Stimulated activated CD4-positive, alpha-beta T cell treated with anti-CD3 and anti-CD28 coated beads, TNF-alpha, amount 100 ng/mL, for 1 hour (primary cell): Measurements from ENCODE around the gene C12orf43.

ENCODE experiments used
- DNase-seq, 3 donors: peaks; one replicate each; pipeline ENCODE4 v3.0.0-alpha.2; 2020; ENCODE audit warnings: low read depth in 3 of 3, low spot score in 1 of 3

C12orf43 gene

GRCh38 chr12:120979220-120979861 is 36.9 kb downstream of the C12orf43 start:
- no peak for DNase-seq

- DNase-seq = no peak
These were observed 37.7 kb downstream of the C12orf43 start, which contains the start of gene HNF1A for GRCh38 chr12:120978296-120979219. Gene HNF1A, plus strand, starts transcription at chr12:120978543. Its CDS starts 226 bp downstream, at chr12:120978769.

- DNase-seq = no peak
These were observed 38.6 kb downstream of the C12orf43 start for GRCh38 chr12:120977531-120978295.

- no peak for DNase-seq
These were observed 43.3 kb downstream of the C12orf43 start for GRCh38 chr12:120972870-120973543.

GRCh38 chr12:120971299-120972180 is 44.7 kb downstream of the C12orf43 start:
- DNase-seq = peak in 1 of 3 donors; percentile 4

GRCh38 chr12:120970310-120970709 is 46.0 kb downstream of the C12orf43 start:
- no peak for DNase-seq

- no peak for DNase-seq
These were observed 50.7 kb downstream of the C12orf43 start for GRCh38 chr12:120965534-120966091.

GRCh38 chr12:120964298-120964697 is 52.0 kb downstream of the C12orf43 start:
- no peak for DNase-seq

GRCh38 chr12:120962532-120963020 is 53.7 kb downstream of the C12orf43 start:
- DNase-seq = no peak

- no peak for DNase-seq
These were observed 54.4 kb downstream of the C12orf43 start for GRCh38 chr12:120961604-120962531.

GRCh38 chr12:120960657-120961056 is 55.6 kb downstream of the C12orf43 start:
- no peak for DNase-seq

- DNase-seq = no peak
These were observed 57.0 kb downstream of the C12orf43 start for GRCh38 chr12:120959111-120959878.

GRCh38 chr12:120956579-120957300 is 59.5 kb downstream of the C12orf43 start:
- no peak for DNase-seq

GRCh38 chr12:120955232-120955631 is 61.1 kb downstream of the C12orf43 start:
- no peak for DNase-seq

- DNase-seq = no peak
These were observed 65.5 kb downstream of the C12orf43 start for GRCh38 chr12:120950807-120951206.
